ENCODE measurements around the gene EIF2B5. TPM values are rescaled to one million over a fixed set of nuclear protein-coding genes. Genes with fewer than 3 reads are reported as not detected.

EIF2B5 gene
- total and polyA plus RNA-seq, 2 of the 13 experiments (the other 11 are each of a cell fraction or from before 2014, with no cell fraction given) = 38.4 to 60.2 TPM

DNA sequence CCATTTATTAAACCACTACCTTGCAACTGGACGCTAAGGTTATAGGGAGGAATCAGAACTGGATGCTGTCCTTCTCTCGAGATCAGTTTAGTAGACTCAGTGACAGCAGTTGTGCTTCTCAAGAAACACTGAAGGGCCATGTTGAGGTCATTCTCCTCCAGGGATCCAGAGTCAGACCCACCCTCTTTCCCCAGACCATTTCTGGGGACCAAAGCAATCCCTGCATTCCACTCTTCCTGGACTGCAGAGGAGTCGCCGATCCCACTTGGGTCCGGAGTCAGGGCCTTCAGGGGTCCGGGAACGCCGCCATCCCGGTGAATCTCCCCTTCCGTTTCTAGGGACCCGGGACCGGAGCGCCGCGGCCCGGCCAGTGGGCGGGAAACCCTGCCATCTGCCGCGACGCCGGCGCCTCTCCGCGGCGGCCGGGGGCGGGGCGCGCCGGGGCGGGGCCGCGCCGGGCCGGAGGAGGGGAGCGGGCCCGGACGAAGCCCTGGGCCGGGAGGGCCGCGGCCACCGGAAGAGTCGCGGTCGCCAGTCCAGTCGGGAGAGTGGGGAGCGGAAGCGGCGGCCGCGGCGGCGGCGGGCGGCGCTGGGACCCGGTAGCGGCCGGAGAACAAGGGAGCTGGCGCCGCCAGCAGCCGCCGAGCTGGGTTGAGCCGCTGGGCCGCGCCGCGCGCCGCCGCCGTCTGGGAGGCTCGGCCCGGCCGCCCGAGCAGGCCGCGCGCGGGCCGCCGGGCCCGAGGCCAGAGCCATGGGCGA, 19.9 kb downstream of the EIF2B5 start, which contains the start of gene DVL3 (continued):
- TF ChIP-seq, protein P1, sequence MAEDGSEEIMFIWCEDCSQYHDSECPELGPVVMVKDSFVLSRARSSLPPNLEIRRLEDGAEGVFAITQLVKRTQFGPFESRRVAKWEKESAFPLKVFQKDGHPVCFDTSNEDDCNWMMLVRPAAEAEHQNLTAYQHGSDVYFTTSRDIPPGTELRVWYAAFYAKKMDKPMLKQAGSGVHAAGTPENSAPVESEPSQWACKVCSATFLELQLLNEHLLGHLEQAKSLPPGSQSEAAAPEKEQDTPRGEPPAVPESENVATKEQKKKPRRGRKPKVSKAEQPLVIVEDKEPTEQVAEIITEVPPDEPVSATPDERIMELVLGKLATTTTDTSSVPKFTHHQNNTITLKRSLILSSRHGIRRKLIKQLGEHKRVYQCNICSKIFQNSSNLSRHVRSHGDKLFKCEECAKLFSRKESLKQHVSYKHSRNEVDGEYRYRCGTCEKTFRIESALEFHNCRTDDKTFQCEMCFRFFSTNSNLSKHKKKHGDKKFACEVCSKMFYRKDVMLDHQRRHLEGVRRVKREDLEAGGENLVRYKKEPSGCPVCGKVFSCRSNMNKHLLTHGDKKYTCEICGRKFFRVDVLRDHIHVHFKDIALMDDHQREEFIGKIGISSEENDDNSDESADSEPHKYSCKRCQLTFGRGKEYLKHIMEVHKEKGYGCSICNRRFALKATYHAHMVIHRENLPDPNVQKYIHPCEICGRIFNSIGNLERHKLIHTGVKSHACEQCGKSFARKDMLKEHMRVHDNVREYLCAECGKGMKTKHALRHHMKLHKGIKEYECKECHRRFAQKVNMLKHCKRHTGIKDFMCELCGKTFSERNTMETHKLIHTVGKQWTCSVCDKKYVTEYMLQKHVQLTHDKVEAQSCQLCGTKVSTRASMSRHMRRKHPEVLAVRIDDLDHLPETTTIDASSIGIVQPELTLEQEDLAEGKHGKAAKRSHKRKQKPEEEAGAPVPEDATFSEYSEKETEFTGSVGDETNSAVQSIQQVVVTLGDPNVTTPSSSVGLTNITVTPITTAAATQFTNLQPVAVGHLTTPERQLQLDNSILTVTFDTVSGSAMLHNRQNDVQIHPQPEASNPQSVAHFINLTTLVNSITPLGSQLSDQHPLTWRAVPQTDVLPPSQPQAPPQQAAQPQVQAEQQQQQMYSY (CRISPR knock-in tag; IDR thresholded peaks at IDR 0.05) = peak; percentile 87
- no peak for TF ChIP-seq IRX3 (CRISPR knock-in tag; IDR thresholded peaks at IDR 0.05; ENCODE audit: borderline replicate concordance, low read depth)
- TF ChIP-seq ZBTB1 (CRISPR knock-in tag; IDR thresholded peaks at IDR 0.05; ENCODE audit: borderline replicate concordance) = no peak
- TF ChIP-seq ZNF766 (CRISPR knock-in tag; IDR thresholded peaks at IDR 0.05; ENCODE audit: borderline replicate concordance) = no peak
- TF ChIP-seq NR2F2 (IDR thresholded peaks at IDR 0.05; ENCODE audit: borderline replicate concordance, low read depth) = no peak
- TF ChIP-seq, protein P2, sequence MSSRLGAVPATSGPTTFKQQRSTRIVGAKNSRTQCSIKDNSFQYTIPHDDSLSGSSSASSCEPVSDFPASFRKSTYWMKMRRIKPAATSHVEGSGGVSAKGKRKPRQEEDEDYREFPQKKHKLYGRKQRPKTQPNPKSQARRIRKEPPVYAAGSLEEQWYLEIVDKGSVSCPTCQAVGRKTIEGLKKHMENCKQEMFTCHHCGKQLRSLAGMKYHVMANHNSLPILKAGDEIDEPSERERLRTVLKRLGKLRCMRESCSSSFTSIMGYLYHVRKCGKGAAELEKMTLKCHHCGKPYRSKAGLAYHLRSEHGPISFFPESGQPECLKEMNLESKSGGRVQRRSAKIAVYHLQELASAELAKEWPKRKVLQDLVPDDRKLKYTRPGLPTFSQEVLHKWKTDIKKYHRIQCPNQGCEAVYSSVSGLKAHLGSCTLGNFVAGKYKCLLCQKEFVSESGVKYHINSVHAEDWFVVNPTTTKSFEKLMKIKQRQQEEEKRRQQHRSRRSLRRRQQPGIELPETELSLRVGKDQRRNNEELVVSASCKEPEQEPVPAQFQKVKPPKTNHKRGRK (CRISPR knock-in tag; IDR thresholded peaks at IDR 0.05) = no peak
- TF ChIP-seq FOXP1 (IDR thresholded peaks at IDR 0.05) = no peak
- TF ChIP-seq FOXP1 (CRISPR knock-in tag; IDR thresholded peaks at IDR 0.05) = no peak
- TF ChIP-seq NFIB (CRISPR knock-in tag; IDR thresholded peaks at IDR 0.05; ENCODE audit: borderline replicate concordance) = no peak
- 0 out of 2 replicates have a peak, but pooled peaks have one; percentile 37 for TF ChIP-seq REPIN1 (CRISPR knock-in tag; IDR thresholded peaks at IDR 0.05; ENCODE audit: borderline replicate concordance, low read depth)
- TF ChIP-seq SKI (IDR thresholded peaks at IDR 0.05; ENCODE audit: partially characterized antibody) = peak; percentile 37
- TF ChIP-seq ZNF136 (CRISPR knock-in tag; IDR thresholded peaks at IDR 0.05; ENCODE audit: low read depth) = no peak
- TF ChIP-seq WIZ (CRISPR knock-in tag; IDR thresholded peaks at IDR 0.05) = no peak
- no peak for TF ChIP-seq RBM22 (optimal IDR thresholded peaks at IDR 0.05; ENCODE audit: low read length)
- no peak for TF ChIP-seq ZNF124 (CRISPR knock-in tag; IDR thresholded peaks at IDR 0.05)
- TF ChIP-seq RBM39 (IDR thresholded peaks at IDR 0.05; ENCODE audit: low read depth, low read length, poor library complexity, severe bottlenecking) = no peak
- no peak for TF ChIP-seq SP1 (IDR thresholded peaks at IDR 0.05)
- TF ChIP-seq SP1 (CRISPR knock-in tag; IDR thresholded peaks at IDR 0.05) = no peak
- TF ChIP-seq FOXA1 (IDR thresholded peaks at IDR 0.05) = no peak
- no peak for TF ChIP-seq FOXA1 (CRISPR knock-in tag; IDR thresholded peaks at IDR 0.05)
- no peak for TF ChIP-seq ZNF850 (CRISPR knock-in tag; conservative IDR thresholded peaks at IDR 0.05)
- TF ChIP-seq LCORL (IDR thresholded peaks at IDR 0.05) = no peak
- no peak for TF ChIP-seq LCORL (CRISPR knock-in tag; IDR thresholded peaks at IDR 0.05)
- peak; percentile 64 for TF ChIP-seq RBFOX2 (IDR thresholded peaks at IDR 0.05; ENCODE audit: low read depth, low read length)
- TF ChIP-seq, protein P3, sequence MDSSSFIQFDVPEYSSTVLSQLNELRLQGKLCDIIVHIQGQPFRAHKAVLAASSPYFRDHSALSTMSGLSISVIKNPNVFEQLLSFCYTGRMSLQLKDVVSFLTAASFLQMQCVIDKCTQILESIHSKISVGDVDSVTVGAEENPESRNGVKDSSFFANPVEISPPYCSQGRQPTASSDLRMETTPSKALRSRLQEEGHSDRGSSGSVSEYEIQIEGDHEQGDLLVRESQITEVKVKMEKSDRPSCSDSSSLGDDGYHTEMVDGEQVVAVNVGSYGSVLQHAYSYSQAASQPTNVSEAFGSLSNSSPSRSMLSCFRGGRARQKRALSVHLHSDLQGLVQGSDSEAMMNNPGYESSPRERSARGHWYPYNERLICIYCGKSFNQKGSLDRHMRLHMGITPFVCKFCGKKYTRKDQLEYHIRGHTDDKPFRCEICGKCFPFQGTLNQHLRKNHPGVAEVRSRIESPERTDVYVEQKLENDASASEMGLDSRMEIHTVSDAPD (CRISPR knock-in tag; IDR thresholded peaks at IDR 0.05) = no peak
- peak; percentile 55 for TF ChIP-seq THAP11 (CRISPR knock-in tag; IDR thresholded peaks at IDR 0.05)
- TF ChIP-seq KLF6 (CRISPR knock-in tag; IDR thresholded peaks at IDR 0.05) = 0 out of 2 replicates have a peak, but pooled peaks have one; percentile 16
